Activated CD8-positive, alpha-beta T cell treated with anti-CD3 and anti-CD28 coated beads for 36 hours (primary cell): Measurements from ENCODE around the gene VGF. TPM values are rescaled to one million over a fixed set of nuclear protein-coding genes. Genes with fewer than 3 reads are reported as not detected.

Experiments used
- ATAC-seq: fragments of 200-7000 bp; cut with Tn5 transposase; one replicate; pipeline ENCODE4 v1.10.0; 2021; ENCODE audit warnings: mild to moderate bottlenecking, moderate library complexity
- CTCF ChIA-PET: fragments of 350-600 bp; sonication (Branson Sonifier 250); formaldehyde crosslinking; loops from one replicate; lab custom pipeline; 2021; ENCODE audit warnings: antibody characterized with exemption; lab: Charles Lee
- POLR2A ChIA-PET: fragments of 350-600 bp; sonication (Branson Sonifier 250); formaldehyde crosslinking; loops from one replicate; lab custom pipeline; 2021; ENCODE audit warnings: antibody characterized with exemption; lab: Charles Lee
- DNase-seq: peaks from one replicate; pipeline ENCODE4 v3.0.0-alpha.2; 2020
- H3K27ac Mint-ChIP-seq: one replicate; pipeline ENCODE4 v1.8.0; 2021; ENCODE audit warnings: mild to moderate bottlenecking, mixed read lengths
- H3K27me3 Mint-ChIP-seq: one replicate; pipeline ENCODE4 v1.8.0; 2021; ENCODE audit warnings: mixed read lengths
- H3K36me3 Mint-ChIP-seq: one replicate; pipeline ENCODE4 v1.8.0; 2021; ENCODE audit warnings: low read depth, mixed read lengths
- H3K4me1 Mint-ChIP-seq: one replicate; pipeline ENCODE4 v1.8.0; 2021; ENCODE audit warnings: low read depth, mixed read lengths
- H3K4me3 Mint-ChIP-seq: one replicate; pipeline ENCODE4 v1.8.0; 2021; ENCODE audit warnings: mild to moderate bottlenecking, moderate library complexity, mixed read lengths
- H3K9me3 Mint-ChIP-seq: one replicate; pipeline ENCODE4 v1.8.0; 2021; ENCODE audit warnings: mixed read lengths
- CTCF ChIP-seq: fragments of 200-600 bp; IDR thresholded peaks from one replicate; pipeline ENCODE4 v1.8.0; 2022; ENCODE audit warnings: antibody characterized with exemption, mild to moderate bottlenecking
- intact Hi-C: fragments of 100-400 bp; cut with micrococcal nuclease; formaldehyde crosslinking; loops from one replicate; pipeline ENCODE4 v1.10.0; 2022
- total RNA-seq, 2 experiments: library from RNA; stranded (reverse); gene quantifications; one replicate each; pipeline ENCODE4 v1.2.3, GENCODE V29; 2021

VGF gene
- total RNA-seq, 2 experiments from 2014 or later, result not detected

GRCh38 chr7:101197991-101198390 is 32.6 kb upstream of the VGF start:
- ChIA-PET POLR2A (no interaction called here), CTCF (interaction anchor here (1.4 kb wide), 1 partner anchor 54 kb away, joined by 4 read pairs; no protein-coding TSS in a partner anchor)
- Mint-ChIP-seq H3K4me3 (no peak overlapping the region), H3K27me3 (peaks cover 24% of the 10 kb centered on the region), H3K36me3 (no peaks in the 10 kb centered on the region), H3K4me1 (peaks cover 2% of the 10 kb centered on the region), H3K9me3 (no peaks in the 10 kb centered on the region), H3K27ac (no peak overlapping the region)
- intact Hi-C loops, result no loop called here
- ATAC-seq (no peak), DNase-seq (no peak)
- no peak for TF ChIP-seq CTCF

- POLR2A ChIA-PET, result no interaction called here
- no peak overlapping the region for H3K27ac Mint-ChIP-seq
These were observed 30.5 kb upstream of the VGF start for GRCh38 chr7:101195884-101196283.

GRCh38 chr7:101189109-101189508 is 23.7 kb upstream of the VGF start:
- Mint-ChIP-seq H3K4me3 (no peak overlapping the region), H3K27ac (no peak overlapping the region), H3K4me1 (no peaks in the 10 kb centered on the region), H3K9me3 (no peaks in the 10 kb centered on the region), H3K27me3 (peaks cover 5% of the 10 kb centered on the region), H3K36me3 (no peaks in the 10 kb centered on the region)
- TF ChIP-seq CTCF, result no peak
- ChIA-PET CTCF (interaction anchor here (6.6 kb wide), 1 partner anchor 46 kb away, joined by 280 read pairs; no protein-coding TSS in a partner anchor), POLR2A (no interaction called here)
- intact Hi-C loops, result no loop called here
- ATAC-seq (no peak), DNase-seq (no peak)

More at GRCh38 chr7:101195884-101196283, 30.5 kb upstream of the VGF start:
- DNase-seq (no peak), ATAC-seq (no peak)
- CTCF ChIA-PET, result interaction anchor here (0.7 to 6.6 kb wide), 3 partner anchors 52 to 95 kb away, joined by 3 to 280 read pairs (median 5); no protein-coding TSS in a partner anchor
- no peaks in the 10 kb centered on the region for H3K9me3 Mint-ChIP-seq
- no peak overlapping the region for H3K4me3 Mint-ChIP-seq
- H3K27me3 Mint-ChIP-seq, result peaks cover 14% of the 10 kb centered on the region
- H3K4me1 Mint-ChIP-seq, result peaks cover under 1% of the 10 kb centered on the region
- intact Hi-C loops, result no loop called here
- no peak for TF ChIP-seq CTCF
- no peaks in the 10 kb centered on the region for H3K36me3 Mint-ChIP-seq

- ChIA-PET CTCF (interaction anchor here (1.0 to 3.0 kb wide), 2 partner anchors 43 to 44 kb away, joined by 3 to 23 read pairs; no protein-coding TSS in a partner anchor), POLR2A (interaction anchor here (0.7 kb wide), 1 partner anchor 1080 kb away, joined by 4 read pairs; no protein-coding TSS in a partner anchor)
- DNase-seq (no peak), ATAC-seq (no peak)
- intact Hi-C loops, result no loop called here
- H3K4me3 Mint-ChIP-seq, result no peak overlapping the region
- no peaks in the 10 kb centered on the region for H3K36me3 Mint-ChIP-seq
- H3K27me3 Mint-ChIP-seq, result peaks cover 14% of the 10 kb centered on the region
- H3K9me3 Mint-ChIP-seq, result no peaks in the 10 kb centered on the region
- TF ChIP-seq CTCF, result no peak
- peaks cover 2% of the 10 kb centered on the region for H3K4me1 Mint-ChIP-seq
- H3K27ac Mint-ChIP-seq, result no peak overlapping the region
These were observed 21.6 kb upstream of the VGF start for GRCh38 chr7:101186844-101187428.

- Mint-ChIP-seq H3K4me3 (no peak overlapping the region), H3K27me3 (peaks cover 16% of the 10 kb centered on the region), H3K36me3 (no peaks in the 10 kb centered on the region), H3K27ac (no peak overlapping the region), H3K4me1 (peaks cover 2% of the 10 kb centered on the region), H3K9me3 (no peaks in the 10 kb centered on the region)
- DNase-seq (no peak), ATAC-seq (no peak)
- ChIA-PET POLR2A (no interaction called here), CTCF (interaction anchor here (3.0 kb wide), 1 partner anchor 42 kb away, joined by 23 read pairs; no protein-coding TSS in a partner anchor)
- no peak for TF ChIP-seq CTCF
- intact Hi-C loops, result no loop called here
These were observed 20.8 kb upstream of the VGF start for GRCh38 chr7:101186194-101186593.
